Measurements from ENCODE around the gene GPATCH11. TPM values are rescaled to one million over a fixed set of nuclear protein-coding genes. Genes with fewer than 3 reads are reported as not detected.

GPATCH11 gene
- total and polyA plus RNA-seq, 5 donors from 2014 or later: 9.6 to 11.3 (median 10.4) TPM

GRCh38 chr2:37061776-37062175 lies 22.5 kb upstream of the GPATCH11 start:
- no peak for DNase-seq
- H3K27me3 Mint-ChIP-seq: no peaks in the 10 kb centered on the region
- H3K4me1 Mint-ChIP-seq: peaks cover 0 to 8% (median 3%) of the 10 kb centered on the region in 4 donors
- Histone ChIP-seq H3K27me3 (ENCODE audit: control insufficient read depth, insufficient read depth, low read length) (no peaks in the 10 kb centered on the region), H3K36me3 (ENCODE audit: control insufficient read depth, insufficient read depth, low read length) (peaks cover 90% of the 10 kb centered on the region), H3K9me3 (ENCODE audit: control insufficient read depth in 2 of 2, low read length in 2 of 2) (no peaks in the 10 kb centered on the region), H3K4me3 (ENCODE audit: low read depth, low read length) (no peak overlapping the region), H3K27ac (ENCODE audit: insufficient read depth, low read length, poor library complexity, severe bottlenecking) (no peak overlapping the region), H3K4me1 (ENCODE audit: control insufficient read depth, insufficient read depth, low read length, poor library complexity, severe bottlenecking) (no peaks in the 10 kb centered on the region)
- H3K9me3 Mint-ChIP-seq: no peaks in the 10 kb centered on the region
- no peak overlapping the region for H3K4me3 Mint-ChIP-seq
- ATAC-seq (ENCODE audit: low read depth in 2 of 2): no peak
- H3K36me3 Mint-ChIP-seq: peaks cover 47% of the 10 kb centered on the region
- H3K27ac Mint-ChIP-seq: no peak overlapping the region

GRCh38 chr2:37068686-37069085 lies 15.6 kb upstream of the GPATCH11 start:
- Histone ChIP-seq H3K4me3 (ENCODE audit: low read depth, low read length) (no peak overlapping the region), H3K27ac (ENCODE audit: insufficient read depth, low read length, poor library complexity, severe bottlenecking) (no peak overlapping the region), H3K4me1 (ENCODE audit: control insufficient read depth, insufficient read depth, low read length, poor library complexity, severe bottlenecking) (no peaks in the 10 kb centered on the region), H3K27me3 (ENCODE audit: control insufficient read depth, insufficient read depth, low read length) (no peaks in the 10 kb centered on the region), H3K36me3 (ENCODE audit: control insufficient read depth, insufficient read depth, low read length) (peaks cover 94% of the 10 kb centered on the region), H3K9me3 (ENCODE audit: control insufficient read depth in 2 of 2, low read length in 2 of 2) (no peaks in the 10 kb centered on the region)
- Mint-ChIP-seq H3K9me3 (no peaks in the 10 kb centered on the region), H3K27ac (peak overlapping the region in 1 of 3 donors; percentile 36), H3K27me3 (no peaks in the 10 kb centered on the region), H3K4me3 (no peak overlapping the region), H3K4me1 (peaks cover 9 to 19% (median 16%) of the 10 kb centered on the region in 4 donors), H3K36me3 (peaks cover 42% of the 10 kb centered on the region)
- DNase-seq: no peak
- no peak for ATAC-seq (ENCODE audit: low read depth in 2 of 2)

- H3K36me3 ChIP-seq (ENCODE audit: control insufficient read depth, insufficient read depth, low read length): peaks cover 89% of the 10 kb centered on the region
- H3K4me3 ChIP-seq (ENCODE audit: low read depth, low read length): no peak overlapping the region
- Mint-ChIP-seq H3K4me1 (peaks cover 16 to 32% (median 24%) of the 10 kb centered on the region in 4 donors), H3K36me3 (peaks cover 49% of the 10 kb centered on the region), H3K9me3 (no peaks in the 10 kb centered on the region), H3K4me3 (no peak overlapping the region), H3K27me3 (no peaks in the 10 kb centered on the region), H3K27ac (no peak overlapping the region)
- ATAC-seq (ENCODE audit: low read depth in 2 of 2) (no peak), DNase-seq (no peak)
- H3K27me3 ChIP-seq (ENCODE audit: control insufficient read depth, insufficient read depth, low read length): no peaks in the 10 kb centered on the region
- H3K27ac ChIP-seq (ENCODE audit: insufficient read depth, low read length, poor library complexity, severe bottlenecking): no peak overlapping the region
- H3K9me3 ChIP-seq (ENCODE audit: control insufficient read depth in 2 of 2, low read length in 2 of 2): no peaks in the 10 kb centered on the region
- peaks cover 5% of the 10 kb centered on the region for H3K4me1 ChIP-seq (ENCODE audit: control insufficient read depth, insufficient read depth, low read length, poor library complexity, severe bottlenecking)
These were observed 13.4 kb upstream of the GPATCH11 start for GRCh38 chr2:37070931-37071330.

- peaks cover 58% of the 10 kb centered on the region for H3K4me1 ChIP-seq (ENCODE audit: control insufficient read depth, insufficient read depth, low read length, poor library complexity, severe bottlenecking)
- H3K27me3 Mint-ChIP-seq: no peaks in the 10 kb centered on the region
These were observed 4.1 kb upstream of the GPATCH11 start for GRCh38 chr2:37080266-37080665.

GRCh38 chr2:37080689-37081088 lies 3.6 kb upstream of the GPATCH11 start:
- peak overlapping the region; percentile 84 for H3K4me3 ChIP-seq (ENCODE audit: low read depth, low read length)
- no peaks in the 10 kb centered on the region for H3K27me3 Mint-ChIP-seq
- H3K4me1 Mint-ChIP-seq: peaks cover 44 to 54% (median 52%) of the 10 kb centered on the region in 4 donors
- DNase-seq: no peak
- H3K27ac ChIP-seq (ENCODE audit: insufficient read depth, low read length, poor library complexity, severe bottlenecking): peak overlapping the region; percentile 60
- peaks cover 38% of the 10 kb centered on the region for H3K36me3 ChIP-seq (ENCODE audit: control insufficient read depth, insufficient read depth, low read length)
- H3K4me3 Mint-ChIP-seq: peak overlapping the region in 3 of 4 donors; percentile 80 to 93 (median 82)
- H3K9me3 ChIP-seq (ENCODE audit: control insufficient read depth in 2 of 2, low read length in 2 of 2): no peaks in the 10 kb centered on the region
- peaks cover 39% of the 10 kb centered on the region for H3K36me3 Mint-ChIP-seq
- no peak for ATAC-seq (ENCODE audit: low read depth in 2 of 2)
- H3K27ac Mint-ChIP-seq: peak overlapping the region; percentile 72 to 86 (median 78)
- no peaks in the 10 kb centered on the region for H3K9me3 Mint-ChIP-seq
- H3K27me3 ChIP-seq (ENCODE audit: control insufficient read depth, insufficient read depth, low read length): no peaks in the 10 kb centered on the region
- peaks cover 62% of the 10 kb centered on the region for H3K4me1 ChIP-seq (ENCODE audit: control insufficient read depth, insufficient read depth, low read length, poor library complexity, severe bottlenecking)

More at GRCh38 chr2:37080266-37080665, 4.1 kb upstream of the GPATCH11 start:
- Mint-ChIP-seq H3K4me3 (peak overlapping the region in 3 of 4 donors; percentile 80 to 93 (median 82)), H3K27ac (peak overlapping the region; percentile 72 to 86 (median 78)), H3K9me3 (no peaks in the 10 kb centered on the region), H3K4me1 (peaks cover 44 to 57% (median 53%) of the 10 kb centered on the region in 4 donors), H3K36me3 (peaks cover 42% of the 10 kb centered on the region)
- Histone ChIP-seq H3K4me3 (ENCODE audit: low read depth, low read length) (peak overlapping the region; percentile 84), H3K36me3 (ENCODE audit: control insufficient read depth, insufficient read depth, low read length) (peaks cover 42% of the 10 kb centered on the region), H3K27ac (ENCODE audit: insufficient read depth, low read length, poor library complexity, severe bottlenecking) (peak overlapping the region; percentile 60), H3K9me3 (ENCODE audit: control insufficient read depth in 2 of 2, low read length in 2 of 2) (no peaks in the 10 kb centered on the region), H3K27me3 (ENCODE audit: control insufficient read depth, insufficient read depth, low read length) (no peaks in the 10 kb centered on the region)
- DNase-seq (no peak), ATAC-seq (ENCODE audit: low read depth in 2 of 2) (no peak)

- Histone ChIP-seq H3K4me1 (ENCODE audit: control insufficient read depth, insufficient read depth, low read length, poor library complexity, severe bottlenecking) (peaks cover 51% of the 10 kb centered on the region), H3K4me3 (ENCODE audit: low read depth, low read length) (peak overlapping the region; percentile 96), H3K27me3 (ENCODE audit: control insufficient read depth, insufficient read depth, low read length) (no peaks in the 10 kb centered on the region), H3K27ac (ENCODE audit: insufficient read depth, low read length, poor library complexity, severe bottlenecking) (peak overlapping the region; percentile 75), H3K9me3 (ENCODE audit: control insufficient read depth in 2 of 2, low read length in 2 of 2) (no peaks in the 10 kb centered on the region), H3K36me3 (ENCODE audit: control insufficient read depth, insufficient read depth, low read length) (peaks cover 18% of the 10 kb centered on the region)
- ATAC-seq (ENCODE audit: low read depth in 2 of 2) (no peak), DNase-seq (no peak)
- peaks cover 37 to 45% (median 39%) of the 10 kb centered on the region in 4 donors for H3K4me1 Mint-ChIP-seq
- H3K4me3 Mint-ChIP-seq: no peak overlapping the region
- H3K9me3 Mint-ChIP-seq: no peaks in the 10 kb centered on the region
- no peak overlapping the region for H3K27ac Mint-ChIP-seq
- no peaks in the 10 kb centered on the region for H3K27me3 Mint-ChIP-seq
- peaks cover 28% of the 10 kb centered on the region for H3K36me3 Mint-ChIP-seq
These were observed 479 bp downstream of the GPATCH11 start for GRCh38 chr2:37084797-37085196.

- Histone ChIP-seq H3K4me3 (ENCODE audit: low read depth, low read length) (peak overlapping the region; percentile 96), H3K27me3 (ENCODE audit: control insufficient read depth, insufficient read depth, low read length) (no peaks in the 10 kb centered on the region), H3K9me3 (ENCODE audit: control insufficient read depth in 2 of 2, low read length in 2 of 2) (no peaks in the 10 kb centered on the region), H3K4me1 (ENCODE audit: control insufficient read depth, insufficient read depth, low read length, poor library complexity, severe bottlenecking) (peaks cover 43% of the 10 kb centered on the region), H3K36me3 (ENCODE audit: control insufficient read depth, insufficient read depth, low read length) (peaks cover 28% of the 10 kb centered on the region), H3K27ac (ENCODE audit: insufficient read depth, low read length, poor library complexity, severe bottlenecking) (peak overlapping the region; percentile 75)
- Mint-ChIP-seq H3K36me3 (peaks cover 24% of the 10 kb centered on the region), H3K27me3 (no peaks in the 10 kb centered on the region), H3K4me3 (peak overlapping the region in 1 of 4 donors; percentile 58), H3K9me3 (no peaks in the 10 kb centered on the region), H3K4me1 (peaks cover 27 to 35% (median 30%) of the 10 kb centered on the region in 4 donors), H3K27ac (no peak overlapping the region)
- ATAC-seq (ENCODE audit: low read depth in 2 of 2): no peak
- DNase-seq: peak in 1 of 3 donors; percentile 3
These were observed 1.4 kb downstream of the GPATCH11 start for GRCh38 chr2:37085731-37086147.

- Mint-ChIP-seq H3K36me3 (peaks cover 30% of the 10 kb centered on the region), H3K4me1 (peaks cover 14 to 16% (median 16%) of the 10 kb centered on the region in 4 donors), H3K9me3 (no peaks in the 10 kb centered on the region), H3K27me3 (no peaks in the 10 kb centered on the region), H3K4me3 (no peak overlapping the region), H3K27ac (no peak overlapping the region)
- Histone ChIP-seq H3K27ac (ENCODE audit: insufficient read depth, low read length, poor library complexity, severe bottlenecking) (no peak overlapping the region), H3K36me3 (ENCODE audit: control insufficient read depth, insufficient read depth, low read length) (peaks cover 55% of the 10 kb centered on the region), H3K27me3 (ENCODE audit: control insufficient read depth, insufficient read depth, low read length) (no peaks in the 10 kb centered on the region), H3K4me3 (ENCODE audit: low read depth, low read length) (no peak overlapping the region), H3K4me1 (ENCODE audit: control insufficient read depth, insufficient read depth, low read length, poor library complexity, severe bottlenecking) (peaks cover 7% of the 10 kb centered on the region), H3K9me3 (ENCODE audit: control insufficient read depth in 2 of 2, low read length in 2 of 2) (no peaks in the 10 kb centered on the region)
- ATAC-seq (ENCODE audit: low read depth in 2 of 2): peak in 1 of 2 donors; percentile 31
- DNase-seq: no peak
These were observed 5.7 kb downstream of the GPATCH11 start for GRCh38 chr2:37090019-37090477.

All from CD4-positive, CD25-positive, alpha-beta regulatory T cell (primary cell).